ENCODE data around the gene PSME3. TPM values are rescaled to one million over a fixed set of nuclear protein-coding genes. Genes with fewer than 3 reads are reported as not detected.

The PSME3 gene, protein sequence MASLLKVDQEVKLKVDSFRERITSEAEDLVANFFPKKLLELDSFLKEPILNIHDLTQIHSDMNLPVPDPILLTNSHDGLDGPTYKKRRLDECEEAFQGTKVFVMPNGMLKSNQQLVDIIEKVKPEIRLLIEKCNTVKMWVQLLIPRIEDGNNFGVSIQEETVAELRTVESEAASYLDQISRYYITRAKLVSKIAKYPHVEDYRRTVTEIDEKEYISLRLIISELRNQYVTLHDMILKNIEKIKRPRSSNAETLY
- 10 to 100 TPM; 97.6 to 99.2 (median 98.5) TPM for polyA plus RNA-seq (ENCODE audit: insufficient read length in 3 of 3)
- long read RNA-seq, donor 1, transcript PSME3-210 (11 exons, 998 nt) = major isoform, 11 of 72 reads
- long read RNA-seq, donor 1, partial matches to known transcripts = 61 of 72 reads
- long read RNA-seq, donor 1, other reads (novel, unspliced or antisense) = 0 of 72 reads
- long read RNA-seq, donor 2, transcript PSME3-210 (11 exons, 998 nt) = major isoform, 36 of 37 reads
- long read RNA-seq, donor 2, partial matches to known transcripts = 0 of 37 reads
- long read RNA-seq, donor 2, other reads (novel, unspliced or antisense) = 0 of 37 reads
- long read RNA-seq, donor 3, transcript PSME3-210 (11 exons, 998 nt) = major isoform, 24 of 25 reads
- long read RNA-seq, donor 3, partial matches to known transcripts = 0 of 25 reads
- long read RNA-seq, donor 3, other reads (novel, unspliced or antisense) = 0 of 25 reads
- long read RNA-seq, donor 4, transcript PSME3-210 (11 exons, 998 nt) = major isoform, 24 of 24 reads
- long read RNA-seq, donor 4, partial matches to known transcripts = 0 of 24 reads
- long read RNA-seq, donor 4, other reads (novel, unspliced or antisense) = 0 of 24 reads
- long read RNA-seq, donor 5, transcript PSME3-210 (11 exons, 998 nt) = major isoform, 8 of 8 reads
- long read RNA-seq, donor 5, partial matches to known transcripts = 0 of 8 reads
- long read RNA-seq, donor 5, other reads (novel, unspliced or antisense) = 0 of 8 reads
- long read RNA-seq, donor 6, transcript PSME3-210 (11 exons, 998 nt) = major isoform, 27 of 71 reads
- long read RNA-seq, donor 6, partial matches to known transcripts = 27 of 71 reads
- long read RNA-seq, donor 6, other reads (novel, unspliced or antisense) = 16 of 71 reads
- long read RNA-seq, donor 7, transcript PSME3-210 (11 exons, 998 nt) = major isoform, 26 of 115 reads
- long read RNA-seq, donor 7, partial matches to known transcripts = 89 of 115 reads
- long read RNA-seq, donor 7, other reads (novel, unspliced or antisense) = 0 of 115 reads
- long read RNA-seq, donor 8, transcript PSME3-210 (11 exons, 998 nt) = major isoform, 12 of 12 reads
- long read RNA-seq, donor 8, partial matches to known transcripts = 0 of 12 reads
- long read RNA-seq, donor 8, other reads (novel, unspliced or antisense) = 0 of 12 reads
- long read RNA-seq, donor 9, transcript PSME3-210 (11 exons, 998 nt) = major isoform, 26 of 27 reads
- long read RNA-seq, donor 9, partial matches to known transcripts = 0 of 27 reads
- long read RNA-seq, donor 9, other reads (novel, unspliced or antisense) = 0 of 27 reads
- long read RNA-seq, donor 10, transcript PSME3-210 (11 exons, 998 nt) = major isoform, 15 of 15 reads
- long read RNA-seq, donor 10, partial matches to known transcripts = 0 of 15 reads
- long read RNA-seq, donor 10, other reads (novel, unspliced or antisense) = 0 of 15 reads
- long read RNA-seq, donor 11, transcript PSME3-210 (11 exons, 998 nt) = major isoform, 11 of 20 reads
- long read RNA-seq, donor 11, partial matches to known transcripts = 9 of 20 reads
- long read RNA-seq, donor 11, other reads (novel, unspliced or antisense) = 0 of 20 reads
- long read RNA-seq, donor 12, transcript PSME3-210 (11 exons, 998 nt) = major isoform, 35 of 104 reads
- long read RNA-seq, donor 12, partial matches to known transcripts = 20 of 104 reads
- long read RNA-seq, donor 12, other reads (novel, unspliced or antisense) = 49 of 104 reads
- long read RNA-seq, donor 13, transcript PSME3-210 (11 exons, 998 nt) = major isoform, 11 of 32 reads
- long read RNA-seq, donor 13, partial matches to known transcripts = 20 of 32 reads
- long read RNA-seq, donor 13, other reads (novel, unspliced or antisense) = 0 of 32 reads
- long read RNA-seq, donor 14 = 0 reads
- long read RNA-seq, donor 15 = 0 reads
- long read RNA-seq, donor 16, transcript PSME3-210 (11 exons, 998 nt) = major isoform, 24 of 24 reads
- long read RNA-seq, donor 16, partial matches to known transcripts = 0 of 24 reads
- long read RNA-seq, donor 16, other reads (novel, unspliced or antisense) = 0 of 24 reads

DNA sequence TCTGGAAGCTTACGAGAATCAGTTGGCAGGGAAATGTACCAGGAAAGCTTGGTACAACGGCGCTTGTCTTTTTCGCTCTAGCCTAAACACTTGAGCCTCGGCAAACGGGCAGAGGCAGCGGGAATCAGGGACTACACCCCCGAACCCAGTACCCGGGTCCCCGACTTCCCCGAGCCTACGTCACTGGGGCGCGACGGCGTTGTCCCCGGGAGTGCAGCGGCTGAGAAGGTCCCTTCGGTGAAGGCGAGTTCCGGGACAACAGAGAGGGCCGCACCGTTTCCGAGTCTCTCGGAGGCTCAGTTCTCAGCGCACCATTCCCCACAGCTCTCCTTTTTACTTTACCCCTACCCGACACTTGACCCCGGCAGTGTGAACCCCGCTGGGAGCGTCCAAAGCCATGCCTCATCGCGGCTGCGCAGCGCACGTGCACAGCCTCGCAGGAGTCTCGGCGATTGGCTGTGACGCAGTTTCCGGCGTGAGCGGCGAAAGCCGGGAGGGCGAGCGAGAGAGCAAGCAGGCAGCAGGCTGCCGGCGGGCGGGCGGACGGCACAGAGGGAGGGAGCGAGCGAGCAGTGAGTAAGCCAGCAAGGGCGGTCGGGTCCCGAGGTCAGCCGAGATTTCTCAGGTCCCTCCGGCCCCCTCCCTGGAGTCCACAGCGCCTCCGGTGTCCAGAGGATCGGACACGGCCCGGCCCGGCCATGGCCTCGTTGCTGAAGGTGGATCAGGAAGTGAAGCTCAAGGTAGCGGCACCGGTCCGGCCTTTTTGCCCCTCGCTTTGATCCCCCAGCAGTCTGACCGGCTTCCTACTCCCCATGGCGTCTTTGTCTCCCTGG is at the start of gene PSME3:
Gene PSME3 (plus strand): TSS at position 464 of the 833 bp plus-strand sequence. CDS start 235 bp downstream, at position 699.
- peak; percentile 89 for DNase-seq

DNA sequence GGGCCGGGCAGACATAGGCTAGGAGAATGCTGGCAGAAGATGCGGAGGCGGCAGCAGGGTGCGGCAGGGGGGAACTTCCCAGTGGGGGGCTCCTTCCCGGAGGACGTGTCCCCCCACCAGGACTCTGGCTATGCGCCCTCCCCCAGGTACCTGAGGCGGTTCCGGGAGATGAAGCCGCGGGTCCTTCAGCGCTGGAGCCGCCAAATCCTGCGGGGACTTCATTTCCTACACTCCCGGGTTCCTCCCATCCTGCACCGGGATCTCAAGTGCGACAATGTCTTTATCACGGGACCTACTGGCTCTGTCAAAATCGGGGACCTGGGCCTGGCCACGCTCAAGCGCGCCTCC is 49.4 kb upstream of the PSME3 start:
- DNase-seq = no peak

DNA sequence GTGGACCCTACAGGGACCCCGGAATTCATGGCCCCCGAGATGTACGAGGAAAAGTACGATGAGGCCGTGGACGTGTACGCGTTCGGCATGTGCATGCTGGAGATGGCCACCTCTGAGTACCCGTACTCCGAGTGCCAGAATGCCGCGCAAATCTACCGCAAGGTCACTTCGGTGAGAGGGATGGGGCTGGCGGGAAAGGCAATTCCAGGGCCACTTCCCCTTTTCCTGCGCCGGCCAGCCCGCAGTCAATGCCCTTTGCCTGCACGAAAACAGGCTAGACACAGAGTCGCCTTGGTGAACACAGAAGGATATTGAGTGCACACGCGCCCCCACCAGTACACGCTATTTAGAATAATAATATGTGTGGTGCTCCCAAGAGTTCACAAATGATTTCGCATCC is 48.8 kb upstream of the PSME3 start:
- no peak for DNase-seq

DNA sequence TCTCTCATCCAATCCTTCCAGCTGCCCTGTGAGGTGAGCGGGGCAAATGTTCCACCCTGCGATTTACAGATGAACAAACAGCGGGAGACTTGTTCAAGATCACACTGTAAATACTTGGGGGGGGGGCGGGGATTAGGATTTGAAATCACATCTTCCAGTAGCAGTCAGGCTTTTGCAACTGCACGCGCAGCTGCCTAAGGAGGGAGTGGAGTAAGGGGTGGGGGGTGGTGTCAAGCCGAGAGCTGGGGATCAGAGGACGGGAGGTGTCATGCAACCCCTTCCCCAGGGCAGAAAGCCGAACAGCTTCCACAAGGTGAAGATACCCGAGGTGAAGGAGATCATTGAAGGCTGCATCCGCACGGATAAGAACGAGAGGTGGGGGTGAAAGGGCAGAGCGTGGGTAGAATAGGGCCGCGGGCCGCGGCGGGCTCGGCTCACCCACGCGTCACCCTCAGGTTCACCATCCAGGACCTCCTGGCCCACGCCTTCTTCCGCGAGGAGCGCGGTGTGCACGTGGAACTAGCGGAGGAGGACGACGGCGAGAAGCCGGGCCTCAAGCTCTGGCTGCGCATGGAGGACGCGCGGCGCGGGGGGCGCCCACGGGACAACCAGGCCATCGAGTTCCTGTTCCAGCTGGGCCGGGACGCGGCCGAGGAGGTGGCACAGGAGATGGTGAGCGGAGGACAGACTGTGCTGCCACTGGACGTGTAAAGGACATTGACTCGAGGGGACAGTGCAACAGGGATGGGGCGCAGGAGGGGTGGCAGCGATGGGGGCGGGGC is 48.2 kb upstream of the PSME3 start:
- DNase-seq = no peak

DNA sequence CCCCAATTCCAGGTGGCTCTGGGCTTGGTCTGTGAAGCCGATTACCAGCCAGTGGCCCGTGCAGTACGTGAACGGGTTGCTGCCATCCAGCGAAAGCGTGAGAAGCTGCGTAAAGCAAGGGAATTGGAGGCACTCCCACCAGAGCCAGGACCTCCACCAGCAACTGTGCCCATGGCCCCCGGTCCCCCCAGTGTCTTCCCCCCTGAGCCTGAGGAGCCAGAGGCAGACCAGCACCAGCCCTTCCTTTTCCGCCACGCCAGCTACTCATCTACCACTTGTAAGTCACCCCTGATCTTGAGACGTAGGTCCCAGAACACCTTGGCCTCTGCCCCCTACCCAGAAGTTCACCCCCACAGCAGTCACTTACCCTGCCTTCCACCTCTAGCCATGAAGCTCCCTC is 45.9 kb upstream of the PSME3 start:
- no peak for DNase-seq

DNA sequence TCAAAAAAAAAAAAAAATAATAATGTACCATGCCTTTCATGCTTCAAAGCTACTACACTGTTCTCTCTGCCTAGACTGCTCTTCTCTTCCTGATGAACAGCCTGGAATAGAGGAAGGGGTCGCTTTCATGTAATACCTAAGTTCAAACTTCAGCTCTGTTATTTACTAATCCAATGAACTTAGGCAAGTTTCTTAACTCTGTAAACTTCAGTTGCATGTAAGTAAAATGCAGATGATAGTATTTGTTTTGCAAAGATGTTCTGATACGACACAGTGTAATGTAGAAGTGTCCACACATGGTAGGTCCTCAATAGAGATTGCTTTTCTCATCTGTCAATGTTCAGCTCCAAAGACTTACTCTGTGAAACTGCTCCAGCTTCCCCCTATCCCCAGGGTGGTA is 41.2 kb upstream of the PSME3 start:
- no peak for DNase-seq

DNA sequence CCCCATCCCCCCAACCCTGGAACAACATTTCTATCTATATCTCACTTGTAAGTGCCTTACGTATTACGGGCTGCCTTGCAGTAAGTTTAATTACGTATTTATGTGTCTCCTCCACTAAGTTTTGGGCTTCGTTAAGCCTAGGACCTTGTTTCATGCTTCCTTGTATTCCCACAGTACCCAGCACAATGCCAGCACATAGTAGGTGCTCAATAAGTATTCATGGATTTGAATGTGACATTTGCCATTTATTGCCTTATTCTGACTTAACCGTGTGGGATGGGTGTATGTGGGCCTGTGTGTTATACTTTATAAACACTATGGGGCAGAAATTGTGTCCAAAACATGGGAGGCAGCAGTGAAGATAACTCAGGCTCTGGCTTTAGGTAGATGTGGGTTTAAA is 40.7 kb upstream of the PSME3 start:
- no peak for DNase-seq

DNA sequence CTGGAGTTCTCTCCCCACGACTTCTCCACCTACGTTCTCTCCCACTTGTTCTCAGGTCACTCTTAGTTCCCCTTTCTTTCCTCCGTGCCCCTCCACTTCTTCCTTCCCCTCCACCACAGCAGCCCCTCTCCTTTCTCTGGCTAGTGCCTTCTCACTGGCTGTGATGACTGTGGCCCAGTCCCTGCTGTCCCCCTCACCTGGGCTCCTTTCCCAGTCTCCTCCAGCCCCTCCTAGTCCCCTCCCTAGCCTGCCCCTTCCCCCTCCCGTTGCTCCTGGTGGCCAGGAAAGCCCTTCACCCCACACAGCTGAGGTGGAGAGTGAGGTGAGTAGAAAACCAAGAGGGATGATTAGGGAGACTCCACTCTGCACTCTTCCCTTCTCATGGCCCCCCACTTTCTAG is 38.1 kb upstream of the PSME3 start:
- no peak for DNase-seq

DNA sequence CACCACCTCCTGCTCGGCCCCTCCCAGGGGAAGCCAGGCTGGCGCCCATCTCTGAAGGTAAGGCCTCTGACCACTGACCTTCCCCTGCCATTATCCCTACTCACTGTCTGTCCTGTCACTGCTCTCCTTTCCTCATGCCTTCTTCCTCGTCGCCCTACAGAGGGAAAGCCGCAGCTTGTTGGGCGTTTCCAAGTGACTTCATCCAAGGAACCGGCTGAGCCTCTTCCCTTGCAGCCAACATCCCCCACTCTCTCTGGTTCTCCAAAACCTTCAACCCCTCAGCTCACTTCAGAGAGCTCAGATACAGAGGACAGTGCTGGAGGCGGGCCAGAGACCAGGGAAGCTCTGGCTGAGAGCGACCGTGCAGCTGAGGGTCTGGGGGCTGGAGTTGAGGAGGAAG is 37.7 kb upstream of the PSME3 start:
- no peak for DNase-seq

DNA sequence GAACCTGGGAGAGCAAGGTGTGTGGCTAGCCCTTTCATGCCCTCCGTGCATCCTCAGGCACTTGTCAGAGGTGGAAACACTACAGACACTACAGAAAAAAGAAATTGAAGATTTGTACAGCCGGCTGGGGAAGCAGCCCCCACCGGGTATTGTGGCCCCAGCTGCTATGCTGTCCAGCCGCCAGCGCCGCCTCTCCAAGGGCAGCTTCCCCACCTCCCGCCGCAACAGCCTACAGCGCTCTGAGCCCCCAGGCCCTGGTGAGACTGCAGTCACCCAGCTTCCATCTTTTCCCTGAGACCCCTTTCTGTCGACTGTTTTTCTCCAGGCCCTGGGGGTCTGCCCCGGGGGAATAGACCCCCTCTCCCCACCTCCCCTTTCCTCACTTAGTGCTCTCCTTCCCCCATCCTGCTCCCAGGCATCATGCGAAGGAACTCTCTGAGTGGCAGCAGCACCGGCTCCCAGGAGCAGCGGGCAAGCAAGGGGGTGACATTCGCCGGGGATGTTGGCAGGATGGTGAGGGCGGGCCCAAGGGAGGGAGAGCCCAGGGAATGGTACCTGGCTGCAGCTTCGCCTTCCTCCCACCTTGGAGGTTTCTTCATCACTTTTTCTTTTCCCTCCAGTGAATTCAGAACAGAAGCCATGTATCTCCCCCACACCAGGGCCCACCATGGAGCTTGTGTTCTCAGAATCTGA is 37.0 kb upstream of the PSME3 start:
- no peak for DNase-seq

DNA sequence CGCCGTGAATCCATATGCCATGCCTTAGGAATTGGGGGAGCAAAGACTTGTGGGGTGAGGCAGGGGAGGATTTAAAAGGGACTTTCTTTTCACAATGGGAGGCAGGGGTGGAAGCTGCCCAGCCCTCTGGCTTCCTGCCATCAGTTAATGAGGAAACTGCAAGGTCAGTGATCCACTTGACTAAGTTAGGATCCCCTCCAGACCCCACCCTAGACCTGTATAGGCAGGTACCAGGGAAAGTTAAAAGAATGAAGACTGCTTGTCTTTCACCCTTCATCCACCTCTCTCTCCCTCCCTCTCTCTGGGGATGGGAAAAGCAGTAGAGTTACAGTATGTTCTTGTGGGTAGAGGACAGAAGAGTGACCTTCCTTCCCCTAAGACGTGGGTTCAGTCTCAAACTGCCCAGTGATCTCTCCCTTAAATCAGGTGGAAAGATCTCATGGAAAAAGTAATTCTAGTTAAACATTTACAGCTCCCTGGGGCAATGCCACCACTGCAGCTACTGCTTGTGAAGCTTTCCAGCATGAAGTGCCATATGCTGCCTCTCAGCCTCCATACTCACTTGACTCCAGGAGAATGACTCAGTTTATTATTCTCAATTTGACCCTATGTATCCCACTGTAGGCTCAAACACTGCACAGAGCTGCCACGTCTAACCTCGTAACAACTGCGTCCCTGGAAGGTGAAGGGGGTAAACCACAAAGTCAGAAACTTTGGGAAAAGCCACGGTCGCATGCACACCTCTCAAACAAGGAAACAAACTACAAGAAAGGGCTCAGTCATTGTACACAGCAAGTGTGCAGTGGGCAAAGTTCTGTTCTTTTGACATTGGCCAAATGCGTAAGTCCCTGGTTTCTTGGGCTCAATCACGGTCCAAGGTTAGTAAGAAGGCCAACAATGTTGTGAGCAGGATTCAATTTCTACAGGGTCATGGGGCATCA is 35.9 kb upstream of the PSME3 start:
- no peak for DNase-seq

DNA sequence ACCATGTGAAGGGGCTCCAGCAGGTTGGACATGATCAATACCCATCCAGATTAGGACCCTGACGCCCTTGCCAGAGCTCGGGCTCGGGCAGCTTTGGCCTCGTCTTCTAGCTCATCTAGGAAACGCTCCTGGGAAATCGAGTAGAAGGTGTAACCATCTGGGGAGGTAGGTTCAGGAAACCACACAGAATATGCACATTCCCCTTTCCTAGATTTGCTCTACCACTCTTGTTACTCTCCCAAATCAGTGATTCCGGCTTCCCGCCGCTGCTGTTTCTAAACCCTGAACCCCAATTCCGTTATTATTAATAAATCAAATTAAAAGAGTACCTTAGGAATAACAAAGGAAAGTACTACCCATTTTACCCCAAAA is 35.2 kb upstream of the PSME3 start:
- no peak for DNase-seq

DNA sequence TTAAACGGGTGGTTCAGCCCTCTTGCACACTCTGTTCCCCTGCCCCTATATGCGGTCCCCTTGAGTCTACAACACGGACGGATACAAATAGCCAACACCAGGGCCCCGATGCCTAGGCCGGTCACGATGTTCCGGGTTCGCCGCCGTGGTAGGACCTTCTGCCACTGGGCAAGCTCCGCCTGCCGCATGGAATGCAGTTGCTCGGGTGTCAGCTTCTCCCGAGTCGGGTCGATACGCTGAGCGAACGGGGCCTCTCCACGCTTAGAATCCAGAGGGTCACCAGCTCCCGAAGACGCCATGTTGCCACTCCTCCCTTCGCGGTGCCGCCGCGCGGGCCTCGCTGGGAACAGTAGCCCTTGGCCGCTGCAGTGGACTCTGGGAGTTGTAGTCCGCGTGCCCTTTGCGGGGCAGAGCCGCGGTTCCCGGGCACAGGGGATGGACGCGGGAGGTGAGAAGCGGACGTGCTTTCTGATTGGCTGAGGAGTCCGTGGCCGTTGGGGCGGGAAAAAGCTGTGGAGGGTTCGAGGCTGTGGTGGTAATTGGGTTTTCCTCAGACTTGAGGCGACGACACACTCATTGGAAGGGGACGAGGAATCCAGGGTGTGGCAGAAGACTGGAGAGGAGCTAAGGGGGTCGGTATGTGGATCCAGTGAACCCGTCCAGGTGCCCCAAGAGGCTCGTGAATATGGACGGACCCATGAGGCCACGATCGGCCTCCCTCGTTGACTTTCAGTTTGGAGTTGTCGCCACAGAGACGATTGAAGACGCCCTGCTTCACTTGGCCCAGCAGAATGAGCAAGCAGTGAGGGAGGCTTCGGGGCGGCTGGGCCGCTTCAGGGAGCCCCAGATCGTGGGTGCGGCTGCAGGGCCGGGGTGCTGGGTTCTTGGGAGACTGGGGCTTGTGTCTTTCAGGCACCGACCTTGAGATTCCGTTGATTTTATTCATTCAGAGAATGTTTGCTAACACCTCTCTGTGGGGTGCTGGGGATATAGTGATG is 34.5 kb upstream of the PSME3 start, which contains the start of the genes CNTD1 and COA3:
Gene CNTD1 (plus strand): TSS at position 479 of the 998 bp plus-strand sequence. CDS start 207 bp downstream, at position 686.
Gene COA3 (minus strand): TSS at position 322 of the 998 bp plus-strand sequence. CDS start 23 bp downstream, at position 299.
- DNase-seq = peak; percentile 86

DNA sequence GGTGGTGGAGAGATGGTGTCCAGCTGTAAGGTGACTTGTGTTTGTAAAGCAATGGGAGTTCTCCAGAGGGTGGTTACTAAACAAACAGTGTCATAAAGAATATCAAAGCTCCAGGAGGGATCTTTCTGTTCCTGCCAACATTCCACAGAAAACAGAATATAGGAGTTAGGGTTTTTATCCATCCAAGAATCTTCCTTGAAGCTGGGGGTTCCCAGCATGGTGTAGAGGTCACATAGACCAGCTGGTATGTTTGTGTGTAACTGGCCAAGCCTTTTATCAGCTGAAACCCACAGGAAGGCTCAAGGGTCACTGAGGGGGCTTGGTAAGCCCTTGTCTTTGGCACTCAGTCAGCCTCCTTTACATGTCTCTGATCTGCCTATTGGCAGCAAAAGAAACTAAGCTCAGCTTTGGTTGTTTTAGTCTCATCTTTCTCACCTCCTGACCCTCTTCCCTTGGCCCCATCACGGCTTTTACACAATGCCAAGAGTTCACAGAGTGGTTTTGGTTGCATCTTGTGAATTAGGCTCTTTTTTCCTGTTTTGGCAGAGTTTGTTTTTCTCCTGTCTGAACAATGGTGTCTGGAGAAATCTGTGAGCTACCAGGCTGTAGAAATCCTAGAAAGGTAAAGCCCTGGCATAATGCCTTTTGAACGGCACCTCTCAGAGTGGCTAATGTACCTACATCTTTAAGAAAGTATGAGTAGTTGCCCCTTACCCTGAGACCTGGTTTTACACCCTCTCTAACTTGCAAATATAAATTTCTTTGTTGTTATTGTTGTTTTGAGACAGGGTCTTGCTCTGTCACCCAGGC is 29.9 kb upstream of the PSME3 start:
- no peak for DNase-seq
